Measurements from ENCODE around the gene LRG1. TPM values are rescaled to one million over a fixed set of nuclear protein-coding genes. Genes with fewer than 3 reads are reported as not detected.

The LRG1 gene
- not detected in 2 replicates for total RNA-seq

DNA sequence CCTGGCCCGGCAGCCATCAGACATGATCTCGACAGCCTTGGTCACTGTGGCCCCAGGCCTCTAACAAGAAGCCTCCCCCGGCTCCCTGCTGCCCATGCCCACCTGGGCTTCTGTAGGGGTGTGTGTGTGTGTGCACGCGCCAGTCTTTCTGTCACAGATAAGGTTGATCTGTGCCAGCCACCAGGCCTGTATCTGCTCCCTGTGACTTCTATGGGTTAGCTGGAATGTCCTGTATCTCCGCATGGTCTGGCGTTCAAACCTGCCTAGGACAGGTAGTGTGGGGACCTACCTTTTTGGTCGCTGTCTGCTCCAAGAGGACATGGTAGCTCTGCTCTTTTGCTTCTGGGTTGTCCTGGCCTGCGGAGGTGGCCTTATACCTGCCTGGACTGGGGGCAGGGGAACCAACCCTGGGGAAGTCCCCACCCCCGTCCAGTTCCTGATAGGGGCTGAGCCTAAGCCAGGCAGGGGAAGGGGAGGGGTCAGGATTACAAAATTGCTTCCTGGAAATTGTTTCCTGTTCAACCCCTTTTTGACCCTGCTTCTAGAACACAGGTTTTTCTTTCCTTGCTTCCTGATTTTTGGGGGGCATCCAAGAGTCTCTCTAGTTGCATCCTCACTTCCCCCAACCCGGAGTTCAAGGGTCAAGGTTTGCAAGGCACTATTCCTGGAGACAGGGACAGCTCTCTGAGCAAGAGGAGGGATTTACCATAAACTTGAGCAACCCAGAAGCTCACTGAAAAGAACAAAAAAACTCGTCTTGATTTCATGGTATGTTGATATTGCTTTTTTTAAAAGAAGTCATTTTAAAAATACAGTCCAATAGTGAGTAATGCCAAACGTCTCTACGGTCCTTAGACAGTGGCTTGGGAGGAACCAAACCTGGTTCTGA lies at the start of gene LRG1:
Gene LRG1 (minus strand): TSS at position 344 of the 889 bp plus-strand sequence. CDS start 23 bp downstream, at position 321.

DNA sequence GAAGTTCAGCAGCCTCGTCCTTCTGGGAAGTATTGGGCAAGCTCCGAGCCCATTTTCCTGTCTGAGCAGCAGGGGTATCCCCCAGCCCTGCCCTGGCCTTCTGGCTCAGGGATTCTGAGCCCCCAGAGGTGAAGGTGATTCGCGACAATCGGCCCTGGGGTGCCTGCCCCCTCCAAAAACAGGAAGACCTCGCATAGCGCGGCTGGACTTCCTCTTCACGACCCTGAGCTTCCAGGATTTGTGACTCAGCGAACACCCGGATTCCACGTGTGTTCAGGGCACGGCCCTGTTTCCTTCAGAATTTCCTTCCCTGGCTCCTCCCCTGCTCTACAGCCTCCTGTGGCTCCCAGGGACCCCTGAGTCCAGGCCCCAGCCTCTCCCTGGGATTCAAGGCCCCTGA lies 19.7 kb upstream of the LRG1 start, which contains the start of gene SEMA6B:
Gene SEMA6B (minus strand): TSS at position 116 of the 400 bp plus-strand sequence. CDS start 1,227 bp downstream, outside the sequence.

GRCh38 chr19:4534836-4535658 lies 4.8 kb downstream of the LRG1 start, which contains the start of gene PLIN5:
PLIN5 (minus strand) TSS chr19:4535224; CDS start chr19:4534074, 1,150 bp downstream.

GRCh38 chr19:4518345-4519171 lies 21.3 kb downstream of the LRG1 start, which contains the start of gene PLIN4:
PLIN4 (minus strand) TSS chr19:4518486; CDS start chr19:4518272, 214 bp downstream.

Other genes with a start within 250 kb of the LRG1 start
- gene TMIGD2, start 237.6 kb downstream of the LRG1 start, total RNA-seq = not detected in 2 replicates
- 1.7 TPM in 1 of 2 replicates, not detected in the other for gene FSD1, start 235.4 kb downstream of the LRG1 start, total RNA-seq
- 51.0 and 60.1 TPM in 2 replicates for gene STAP2, start 201.2 kb downstream of the LRG1 start, total RNA-seq
- gene MPND, start 196.5 kb downstream of the LRG1 start, total RNA-seq = 9.1 and 14.9 TPM in 2 replicates
- 37.3 and 78.5 TPM in 2 replicates for gene SH3GL1, start 139.5 kb downstream of the LRG1 start, total RNA-seq
- 4.7 and 13.0 TPM in 2 replicates for gene CHAF1A, start 137.4 kb downstream of the LRG1 start, total RNA-seq
- gene UBXN6, start 82.2 kb downstream of the LRG1 start, total RNA-seq = 112 and 115 TPM in 2 replicates
- 48.4 and 57.3 TPM in 2 replicates for gene HDGFL2, start 67.7 kb downstream of the LRG1 start, total RNA-seq
- not detected in 2 replicates for gene PLIN4, start 21.6 kb downstream of the LRG1 start, total RNA-seq
- gene PLIN5, start 4.8 kb downstream of the LRG1 start, total RNA-seq = not detected in 2 replicates
- not detected in 2 replicates for gene SEMA6B, start 19.6 kb upstream of the LRG1 start, total RNA-seq
- 2.4 and 3.1 TPM in 2 replicates for gene TNFAIP8L1, start 99.5 kb upstream of the LRG1 start, total RNA-seq
- gene MYDGF, start 130.3 kb upstream of the LRG1 start, total RNA-seq = 82.8 and 131 TPM in 2 replicates
- gene DPP9, start 183.8 kb upstream of the LRG1 start, total RNA-seq = 36.5 and 52.5 TPM in 2 replicates

Measured in placental epithelial cell (primary cell).